Karpas-422 (cell line): ENCODE data around the gene PLD1. TPM values are rescaled to one million over a fixed set of nuclear protein-coding genes. Genes with fewer than 3 reads are reported as not detected.

ENCODE experiments used
- DNase-seq: peaks from one replicate; pipeline ENCODE4 v3.0.0-alpha.2; 2015
- H2AFZ ChIP-seq: fragments of 200-600 bp; sonication (generic); 2 replicates; pipeline ENCODE4 v1.6.1; 2014; ENCODE audit warnings: antibody characterized with exemption, low read length, mixed read lengths
- H3K27ac ChIP-seq: fragments of 200-600 bp; sonication (generic); 2 replicates; pipeline ENCODE4 v1.5.1; 2014; ENCODE audit warnings: mild to moderate bottlenecking, low read length, moderate library complexity
- H3K27me3 ChIP-seq: fragments of 200-600 bp; sonication (generic); 2 replicates; pipeline ENCODE4 v1.6.1; 2014; ENCODE audit warnings: low read length, mixed read lengths
- H3K36me3 ChIP-seq: fragments of 200-600 bp; sonication (generic); 2 replicates; pipeline ENCODE4 v1.6.1; 2014; ENCODE audit warnings: low read length, mixed read lengths; ENCODE audit not compliant: insufficient read depth
- H3K4me1 ChIP-seq: fragments of 200-600 bp; sonication (generic); 2 replicates; pipeline ENCODE4 v1.6.1; 2014; ENCODE audit warnings: mild to moderate bottlenecking, low read length, mixed read lengths
- H3K4me2 ChIP-seq: fragments of 200-600 bp; sonication (generic); 2 replicates; pipeline ENCODE4 v1.6.1; 2014; ENCODE audit warnings: low read length, low read depth, mild to moderate bottlenecking; ENCODE audit not compliant: poor library complexity, severe bottlenecking
- H3K4me3 ChIP-seq: fragments of 200-600 bp; sonication (generic); 2 replicates; pipeline ENCODE4 v1.5.1; 2014; ENCODE audit warnings: mild to moderate bottlenecking, antibody characterized with exemption, low read length, mixed read lengths
- H3K79me2 ChIP-seq: fragments of 200-600 bp; sonication (generic); 2 replicates; pipeline ENCODE4 v1.6.1; 2014; ENCODE audit warnings: mild to moderate bottlenecking, low read length, mixed read lengths
- H3K9ac ChIP-seq: fragments of 200-600 bp; sonication (generic); 2 replicates; pipeline ENCODE4 v1.6.0; 2014; ENCODE audit warnings: low read length
- H3K9me2 ChIP-seq: fragments of 200-600 bp; sonication (generic), shearing (Covaris generic); replicated peaks from 2 replicates; pipeline ENCODE4 v1.6.0; 2014; ENCODE audit warnings: mild to moderate bottlenecking, low read length, moderate library complexity; ENCODE audit not compliant: insufficient read depth
- H3K9me3 ChIP-seq: fragments of 300-700, 200-600 bp; sonication (generic); 2 replicates; pipeline ENCODE4 v1.6.1; 2014; ENCODE audit warnings: low read length, mixed read lengths
- H4K20me1 ChIP-seq: fragments of 200-600 bp; sonication (generic); 2 replicates; pipeline ENCODE4 v1.6.1; 2014; ENCODE audit warnings: mild to moderate bottlenecking, antibody characterized with exemption, low read length, low read depth; ENCODE audit not compliant: insufficient read depth
- total RNA-seq: library from RNA; depleted of rRNA; stranded (reverse); fragments of >200 nt; shearing (Covaris generic); gene quantifications from 2 replicates; pipeline ENCODE4 v1.2.3, GENCODE V29; 2014; ENCODE audit warnings: low replicate concordance

PLD1 gene
- total RNA-seq, 1 experiment from 2014 or later, result not detected

GRCh38 chr3:171676601-171677175 is 133.6 kb downstream of the PLD1 start:
- H3K27ac ChIP-seq, result no peak overlapping the region
- no peaks in the 10 kb centered on the region for H4K20me1 ChIP-seq
- no peaks in the 10 kb centered on the region for H3K36me3 ChIP-seq
- no peak overlapping the region for H2AFZ ChIP-seq
- H3K79me2 ChIP-seq, result no peaks in the 10 kb centered on the region
- H3K4me3 ChIP-seq, result no peak overlapping the region
- no peak overlapping the region for H3K9ac ChIP-seq
- no peaks in the 10 kb centered on the region for H3K27me3 ChIP-seq
- DNase-seq, result no peak
- H3K4me1 ChIP-seq, result no peaks in the 10 kb centered on the region
- no peak overlapping the region for H3K4me2 ChIP-seq
- H3K9me3 ChIP-seq, result no peaks in the 10 kb centered on the region
- no peaks in the 10 kb centered on the region for H3K9me2 ChIP-seq

- Histone ChIP-seq H2AFZ (no peak overlapping the region), H3K9me3 (no peaks in the 10 kb centered on the region), H3K79me2 (no peaks in the 10 kb centered on the region)
Measured at GRCh38 chr3:171673951-171674350, 136.3 kb downstream of the PLD1 start.

GRCh38 chr3:171672538-171672937 is 137.7 kb downstream of the PLD1 start:
- H3K27me3 ChIP-seq, result no peaks in the 10 kb centered on the region
- no peak overlapping the region for H3K9ac ChIP-seq
- H3K4me1 ChIP-seq, result no peaks in the 10 kb centered on the region
- no peak for DNase-seq
- no peak overlapping the region for H3K4me3 ChIP-seq
- H3K9me3 ChIP-seq, result no peaks in the 10 kb centered on the region
- no peak overlapping the region for H3K4me2 ChIP-seq
- no peaks in the 10 kb centered on the region for H3K79me2 ChIP-seq
- H2AFZ ChIP-seq, result no peak overlapping the region
- no peaks in the 10 kb centered on the region for H3K9me2 ChIP-seq
- no peak overlapping the region for H3K27ac ChIP-seq
- no peaks in the 10 kb centered on the region for H4K20me1 ChIP-seq
- no peaks in the 10 kb centered on the region for H3K36me3 ChIP-seq

More at GRCh38 chr3:171673951-171674350, 136.3 kb downstream of the PLD1 start:
- no peaks in the 10 kb centered on the region for H3K9me2 ChIP-seq
- H4K20me1 ChIP-seq, result no peaks in the 10 kb centered on the region
- H3K4me1 ChIP-seq, result no peaks in the 10 kb centered on the region
- H3K4me2 ChIP-seq, result no peak overlapping the region
- no peak overlapping the region for H3K4me3 ChIP-seq
- no peak overlapping the region for H3K27ac ChIP-seq
- H3K9ac ChIP-seq, result no peak overlapping the region
- no peak for DNase-seq
- no peaks in the 10 kb centered on the region for H3K27me3 ChIP-seq
- no peaks in the 10 kb centered on the region for H3K36me3 ChIP-seq

- DNase-seq, result no peak
- H3K36me3 ChIP-seq, result no peaks in the 10 kb centered on the region
- no peak overlapping the region for H3K9ac ChIP-seq
- H2AFZ ChIP-seq, result no peak overlapping the region
- no peaks in the 10 kb centered on the region for H4K20me1 ChIP-seq
- no peak overlapping the region for H3K4me2 ChIP-seq
- H3K4me1 ChIP-seq, result no peaks in the 10 kb centered on the region
- H3K27ac ChIP-seq, result no peak overlapping the region
- H3K27me3 ChIP-seq, result no peaks in the 10 kb centered on the region
- H3K79me2 ChIP-seq, result no peaks in the 10 kb centered on the region
- H3K4me3 ChIP-seq, result no peak overlapping the region
- no peaks in the 10 kb centered on the region for H3K9me2 ChIP-seq
- no peaks in the 10 kb centered on the region for H3K9me3 ChIP-seq
Measured at GRCh38 chr3:171672124-171672523, 138.2 kb downstream of the PLD1 start.

GRCh38 chr3:171671709-171672108 is 138.6 kb downstream of the PLD1 start:
- H3K27me3 ChIP-seq, result no peaks in the 10 kb centered on the region

GRCh38 chr3:171666516-171666915 is 143.8 kb downstream of the PLD1 start:
- no peaks in the 10 kb centered on the region for H3K79me2 ChIP-seq
- DNase-seq, result no peak
- no peak overlapping the region for H2AFZ ChIP-seq
- no peaks in the 10 kb centered on the region for H3K9me3 ChIP-seq
- H3K27ac ChIP-seq, result no peak overlapping the region
- no peaks in the 10 kb centered on the region for H3K9me2 ChIP-seq
- no peak overlapping the region for H3K9ac ChIP-seq
- H3K27me3 ChIP-seq, result no peaks in the 10 kb centered on the region
- no peaks in the 10 kb centered on the region for H3K4me1 ChIP-seq
- no peak overlapping the region for H3K4me3 ChIP-seq
- H3K36me3 ChIP-seq, result no peaks in the 10 kb centered on the region
- no peak overlapping the region for H3K4me2 ChIP-seq
- no peaks in the 10 kb centered on the region for H4K20me1 ChIP-seq

More at GRCh38 chr3:171671709-171672108, 138.6 kb downstream of the PLD1 start:
- Histone ChIP-seq H3K9ac (no peak overlapping the region), H3K4me3 (no peak overlapping the region), H3K9me3 (no peaks in the 10 kb centered on the region), H2AFZ (no peak overlapping the region), H3K4me2 (no peak overlapping the region), H3K4me1 (no peaks in the 10 kb centered on the region), H3K79me2 (no peaks in the 10 kb centered on the region), H3K27ac (no peak overlapping the region), H3K9me2 (no peaks in the 10 kb centered on the region), H3K36me3 (no peaks in the 10 kb centered on the region), H4K20me1 (no peaks in the 10 kb centered on the region)
- no peak for DNase-seq

- Histone ChIP-seq H3K4me2 (no peak overlapping the region), H3K27ac (no peak overlapping the region), H3K4me1 (no peaks in the 10 kb centered on the region), H4K20me1 (no peaks in the 10 kb centered on the region), H3K27me3 (no peaks in the 10 kb centered on the region), H3K4me3 (no peak overlapping the region), H3K79me2 (no peaks in the 10 kb centered on the region), H3K9me3 (no peaks in the 10 kb centered on the region), H3K36me3 (no peaks in the 10 kb centered on the region), H2AFZ (no peak overlapping the region), H3K9ac (no peak overlapping the region), H3K9me2 (no peaks in the 10 kb centered on the region)
- no peak for DNase-seq
Measured at GRCh38 chr3:171663805-171664204, 146.5 kb downstream of the PLD1 start.

GRCh38 chr3:171661484-171661883 is 148.8 kb downstream of the PLD1 start:
- Histone ChIP-seq H3K4me2 (no peak overlapping the region), H3K9ac (no peak overlapping the region), H3K27ac (no peak overlapping the region), H3K27me3 (no peaks in the 10 kb centered on the region), H3K79me2 (no peaks in the 10 kb centered on the region), H4K20me1 (no peaks in the 10 kb centered on the region), H3K9me3 (no peaks in the 10 kb centered on the region), H3K4me1 (no peaks in the 10 kb centered on the region), H3K4me3 (no peak overlapping the region), H3K36me3 (no peaks in the 10 kb centered on the region), H3K9me2 (no peaks in the 10 kb centered on the region), H2AFZ (no peak overlapping the region)
- no peak for DNase-seq

GRCh38 chr3:171660188-171660587 is 150.1 kb downstream of the PLD1 start:
- Histone ChIP-seq H3K9me3 (no peaks in the 10 kb centered on the region), H3K4me2 (no peak overlapping the region), H4K20me1 (no peaks in the 10 kb centered on the region), H3K4me1 (no peaks in the 10 kb centered on the region), H3K27ac (no peak overlapping the region), H3K9me2 (no peaks in the 10 kb centered on the region), H3K9ac (no peak overlapping the region), H3K4me3 (no peak overlapping the region), H2AFZ (no peak overlapping the region), H3K27me3 (no peaks in the 10 kb centered on the region), H3K36me3 (no peaks in the 10 kb centered on the region), H3K79me2 (no peaks in the 10 kb centered on the region)
- no peak for DNase-seq
